Natural killer cell (primary cell): ENCODE data around the gene POGLUT2. TPM values are rescaled to one million over a fixed set of nuclear protein-coding genes. Genes with fewer than 3 reads are reported as not detected.

Source experiments
- ATAC-seq, 3 donors: fragments of 150-1000 bp in 2 of 3; fragments of 200-7000 bp in 1 of 3; cut with Tn5 transposase; 1 replicate in 1 of 3; 2 replicates in 2 of 3; pipeline ENCODE4 v1.10.0; 2021; ENCODE audit warnings: mild to moderate bottlenecking in 2 of 3, moderate library complexity in 2 of 3
- DNase-seq, 2 donors: peaks; one replicate each; pipeline versions ENCODE4 v3.0.0 to v3.0.0-alpha.2; 2013 to 2021; ENCODE audit warnings: mixed read lengths in 1 of 2
- H3K27ac ChIP-seq: one replicate; pipeline ENCODE4 v1.5.1; 2013; ENCODE audit warnings: mild to moderate bottlenecking, low read length
- H3K27me3 ChIP-seq: one replicate; pipeline ENCODE4 v1.6.1; 2013; ENCODE audit warnings: low read length; ENCODE audit not compliant: control insufficient read depth, insufficient read depth
- H3K36me3 ChIP-seq: one replicate; pipeline ENCODE4 v1.6.1; 2013; ENCODE audit warnings: low read length; ENCODE audit not compliant: control insufficient read depth, insufficient read depth
- H3K4me1 ChIP-seq: one replicate; pipeline ENCODE4 v1.6.1; 2013; ENCODE audit warnings: low read length; ENCODE audit not compliant: control insufficient read depth, insufficient read depth
- H3K4me3 ChIP-seq: one replicate; pipeline ENCODE4 v1.5.1; 2013; ENCODE audit warnings: low read length
- H3K9me3 ChIP-seq: one replicate; pipeline ENCODE4 v1.6.1; 2013; ENCODE audit warnings: low read length; ENCODE audit not compliant: control insufficient read depth, insufficient read depth
- H3K27ac Mint-ChIP-seq, 2 donors: one replicate each; pipeline ENCODE4 v1.8.0; 2022; ENCODE audit warnings: mild to moderate bottlenecking in 2 of 2, mixed read lengths in 2 of 2, moderate library complexity in 1 of 2
- H3K27me3 Mint-ChIP-seq, 2 donors: one replicate each; pipeline ENCODE4 v1.8.0; 2022; ENCODE audit warnings: low read depth in 2 of 2, mixed read lengths in 2 of 2
- H3K36me3 Mint-ChIP-seq: one replicate; pipeline ENCODE4 v1.8.0; 2022; ENCODE audit warnings: mixed read lengths
- H3K4me1 Mint-ChIP-seq, 2 donors: one replicate each; pipeline ENCODE4 v1.8.0; 2022; ENCODE audit warnings: mixed read lengths in 2 of 2
- H3K4me3 Mint-ChIP-seq: one replicate; pipeline ENCODE4 v1.8.0; 2022; ENCODE audit warnings: mild to moderate bottlenecking, moderate library complexity, mixed read lengths
- H3K9me3 Mint-ChIP-seq, 2 donors: one replicate each; pipeline ENCODE4 v1.8.0; 2022; ENCODE audit warnings: mixed read lengths in 2 of 2
- CTCF ChIP-seq: fragments of 200-600 bp; IDR thresholded peaks from one replicate; pipeline ENCODE4 v1.8.0; 2022; ENCODE audit warnings: antibody characterized with exemption
- WGBS: methylation state at CpG from one replicate; pipeline ENCODE4 v1.1.7; 2013; ENCODE audit warnings: missing lambda C conversion rate; ENCODE audit not compliant: insufficient coverage; 5-methylcytosine and 5-hydroxymethylcytosine counted together
- intact Hi-C: fragments of 100-400 bp; cut with micrococcal nuclease; formaldehyde crosslinking; loops from one replicate; pipeline ENCODE4 v1.14.2; 2022
- total RNA-seq, 4 donors: library from RNA; stranded (reverse); fragments of 120-200 nt in 1 of 4; gene quantifications; one replicate each; pipeline versions ENCODE4 v1.2.3 to v1.2.4, GENCODE V29; 2013 to 2022

Gene POGLUT2
- total RNA-seq, 3 donors from 2014 or later (not counting 1 experiment from before 2014, with no cell fraction given) = 0.28 to 5.1 (median 0.53) TPM

GRCh38 chr13:102770435-102770834 is 28.3 kb downstream of the POGLUT2 start:
- Mint-ChIP-seq H3K27me3 (no peaks in the 10 kb centered on the region), H3K27ac (no peak overlapping the region), H3K36me3 (no peaks in the 10 kb centered on the region), H3K4me3 (peak overlapping the region; percentile 7), H3K9me3 (no peaks in the 10 kb centered on the region), H3K4me1 (peaks cover 28 to 45% of the 10 kb centered on the region in 2 donors)
- intact Hi-C loops = no loop called here
- no peaks in the 10 kb centered on the region for H3K9me3 ChIP-seq
- ATAC-seq (no peak), DNase-seq (no peak)
- WGBS = 97% methylated on average over 2 of the region's 2 CpGs
- TF ChIP-seq CTCF = no peak
- H3K4me1 ChIP-seq = peaks cover 28% of the 10 kb centered on the region
- no peak overlapping the region for H3K27ac ChIP-seq
- H3K36me3 ChIP-seq = peaks cover 14% of the 10 kb centered on the region
- H3K4me3 ChIP-seq = no peak overlapping the region
- H3K27me3 ChIP-seq = no peaks in the 10 kb centered on the region

- Mint-ChIP-seq H3K27me3 (no peaks in the 10 kb centered on the region), H3K4me1 (peaks cover 24 to 41% of the 10 kb centered on the region in 2 donors), H3K36me3 (no peaks in the 10 kb centered on the region), H3K4me3 (no peak overlapping the region), H3K27ac (no peak overlapping the region), H3K9me3 (no peaks in the 10 kb centered on the region)
- Histone ChIP-seq H3K27me3 (no peaks in the 10 kb centered on the region), H3K4me1 (peaks cover 23% of the 10 kb centered on the region), H3K4me3 (no peak overlapping the region), H3K27ac (no peak overlapping the region), H3K36me3 (peaks cover 14% of the 10 kb centered on the region), H3K9me3 (no peaks in the 10 kb centered on the region)
- WGBS = 78% methylated on average over 3 of the region's 4 CpGs
- ATAC-seq = no peak
- no peak for TF ChIP-seq CTCF
- intact Hi-C loops = no loop called here
- no peak for DNase-seq
These were observed 29.1 kb downstream of the POGLUT2 start for GRCh38 chr13:102769679-102770078.

GRCh38 chr13:102768909-102769308 is 29.9 kb downstream of the POGLUT2 start:
- ATAC-seq (no peak), DNase-seq (no peak)
- H3K36me3 Mint-ChIP-seq = no peaks in the 10 kb centered on the region
- Histone ChIP-seq H3K4me3 (no peak overlapping the region), H3K36me3 (peaks cover 14% of the 10 kb centered on the region), H3K4me1 (peaks cover 16% of the 10 kb centered on the region), H3K27me3 (no peaks in the 10 kb centered on the region), H3K9me3 (no peaks in the 10 kb centered on the region), H3K27ac (no peak overlapping the region)
- no peak overlapping the region for H3K4me3 Mint-ChIP-seq
- no peaks in the 10 kb centered on the region for H3K27me3 Mint-ChIP-seq
- H3K27ac Mint-ChIP-seq = no peak overlapping the region
- TF ChIP-seq CTCF = no peak
- peaks cover 16 to 33% of the 10 kb centered on the region in 2 donors for H3K4me1 Mint-ChIP-seq
- intact Hi-C loops = no loop called here
- H3K9me3 Mint-ChIP-seq = no peaks in the 10 kb centered on the region
- 75% methylated on average over 2 of the region's 2 CpGs for WGBS

- intact Hi-C loops = no loop called here
- Mint-ChIP-seq H3K27ac (no peak overlapping the region), H3K36me3 (no peaks in the 10 kb centered on the region), H3K27me3 (no peaks in the 10 kb centered on the region), H3K4me3 (no peak overlapping the region), H3K4me1 (no peaks in the 10 kb centered on the region), H3K9me3 (no peaks in the 10 kb centered on the region)
- TF ChIP-seq CTCF = no peak
- Histone ChIP-seq H3K36me3 (peaks cover 14% of the 10 kb centered on the region), H3K4me3 (no peak overlapping the region), H3K27ac (no peak overlapping the region), H3K4me1 (no peaks in the 10 kb centered on the region), H3K27me3 (no peaks in the 10 kb centered on the region), H3K9me3 (no peaks in the 10 kb centered on the region)
- ATAC-seq (no peak), DNase-seq (no peak)
- WGBS = 94% methylated on average over 1 of the region's 1 CpG
These were observed 35.0 kb downstream of the POGLUT2 start for GRCh38 chr13:102763741-102764140.
